Thoracic aorta (tissue), 2 donors: ENCODE results near the gene FOSL2. TPM values are rescaled to one million over a fixed set of nuclear protein-coding genes. Genes with fewer than 3 reads are reported as not detected.

ENCODE experiments used
- ATAC-seq: fragments of 150-250 bp; one replicate; pipeline ENCODE4 v1.8.0; 2017; ENCODE audit warnings: low read depth; ENCODE audit not compliant: insufficient number of reproducible peaks, low FRiP score
- DNase-seq: peaks from one replicate; pipeline ENCODE4 v3.0.0-alpha.2; 2020; ENCODE audit warnings: low spot score
- H3K27ac ChIP-seq, 2 donors: fragments of 200-600 bp; sonication (generic); 1 replicate in 1 of 2; 2 replicates in 1 of 2; pipeline ENCODE4 v1.5.1; 2016; ENCODE audit warnings: mild to moderate bottlenecking in 2 of 2, moderate library complexity in 2 of 2
- H3K27me3 ChIP-seq: fragments of 200-600 bp; sonication (generic); replicated peaks from 2 replicates; pipeline ENCODE4 v1.6.0; 2016; ENCODE audit warnings: mild to moderate bottlenecking; ENCODE audit not compliant: insufficient read depth
- H3K36me3 ChIP-seq: fragments of 200-600 bp; sonication (generic); one replicate; pipeline ENCODE4 v1.5.1; 2016
- H3K4me1 ChIP-seq, 2 donors: fragments of 200-600 bp; sonication (generic); 1 replicate in 1 of 2; 2 replicates in 1 of 2; pipeline versions ENCODE4 v1.5.1 to v1.6.0; 2016; ENCODE audit warnings: low read depth in 2 of 2, mild to moderate bottlenecking in 1 of 2; ENCODE audit not compliant: control insufficient read depth in 1 of 2
- H3K4me3 ChIP-seq: fragments of 200-600 bp; sonication (generic); 2 replicates; pipeline ENCODE4 v1.5.1; 2016; ENCODE audit warnings: mild to moderate bottlenecking
- H3K9me3 ChIP-seq: fragments of 200-600 bp; sonication (generic); 2 replicates; pipeline ENCODE4 v1.5.1; 2016
- CTCF ChIP-seq: fragments of 200-600 bp; sonication (generic); IDR thresholded peaks from one replicate; pipeline ENCODE4 v1.5.1; 2019; ENCODE audit warnings: antibody characterized with exemption
- total RNA-seq, 2 donors: library from RNA; depleted of rRNA; stranded (reverse); fragments of >200 nt; gene quantifications; one replicate each; pipeline versions ENCODE4 v1.1.0 to v1.2.3, GENCODE V29; 2016

The FOSL2 gene
- total RNA-seq, 2 donors from 2014 or later, result 188 to 311 TPM

- no peak for ATAC-seq
- H3K4me3 ChIP-seq, result no peak overlapping the region
- peaks cover 5 to 10% of the 10 kb centered on the region in 2 donors for H3K4me1 ChIP-seq
- no peak for DNase-seq
- no peaks in the 10 kb centered on the region for H3K27me3 ChIP-seq
- H3K9me3 ChIP-seq, result no peaks in the 10 kb centered on the region
- TF ChIP-seq CTCF, result no peak
- H3K27ac ChIP-seq, result peak overlapping the region in 1 of 2 donors; percentile 41
- H3K36me3 ChIP-seq, result no peaks in the 10 kb centered on the region
Measured at GRCh38 chr2:28387082-28387960, 5.3 kb upstream of the FOSL2 start.

DNA sequence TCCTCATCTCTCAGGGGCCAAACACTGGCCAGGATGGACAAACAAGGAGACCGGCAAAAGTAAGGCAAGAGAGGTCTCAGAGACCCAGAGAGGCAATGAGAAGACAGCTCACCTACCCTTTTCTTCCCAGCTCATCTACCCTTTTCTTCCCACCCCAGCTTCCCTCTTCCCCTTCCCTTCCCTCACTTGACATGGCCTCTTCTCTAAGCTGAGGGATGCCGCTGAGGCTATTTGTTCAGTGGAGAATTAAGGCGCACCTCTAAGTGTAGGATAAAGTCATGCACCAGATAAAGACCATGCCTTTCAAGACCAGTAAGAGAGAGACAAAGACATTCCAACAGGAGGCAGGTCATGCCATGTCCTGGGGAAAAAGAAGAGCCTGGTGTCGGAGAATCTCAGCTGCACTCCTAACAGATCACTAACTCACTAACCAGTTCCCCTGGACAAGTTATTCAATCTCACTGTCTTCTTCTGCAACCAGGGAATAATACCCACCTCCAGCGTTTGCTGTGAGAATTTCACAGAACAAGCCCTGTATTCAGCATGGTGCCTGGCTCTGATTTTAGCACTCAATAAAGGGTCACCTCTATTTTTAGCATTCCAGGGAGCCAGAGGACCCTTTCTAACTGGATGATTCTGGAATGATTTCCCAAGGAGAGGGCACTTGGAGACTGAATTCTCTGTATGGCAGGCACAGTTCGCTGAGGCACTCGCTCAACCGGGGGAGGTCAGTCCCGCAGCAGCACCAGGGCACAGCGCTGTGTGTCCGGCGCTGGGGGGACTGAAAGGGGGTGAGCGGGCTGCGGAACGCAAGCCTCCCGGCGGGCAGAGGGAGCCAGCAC, 3.0 kb upstream of the FOSL2 start:
- peak overlapping the region; percentile 97 for H3K4me3 ChIP-seq
- no peak for TF ChIP-seq CTCF
- no peaks in the 10 kb centered on the region for H3K36me3 ChIP-seq
- DNase-seq, result no peak
- no peaks in the 10 kb centered on the region for H3K9me3 ChIP-seq
- peaks cover 5 to 10% of the 10 kb centered on the region in 2 donors for H3K4me1 ChIP-seq
- no peak for ATAC-seq
- H3K27ac ChIP-seq, result peak overlapping the region; percentile 99
- no peaks in the 10 kb centered on the region for H3K27me3 ChIP-seq

GRCh38 chr2:28390241-28390745, 2.4 kb upstream of the FOSL2 start:
- TF ChIP-seq CTCF, result peak; percentile 28
- H3K4me1 ChIP-seq, result peaks cover 5 to 10% of the 10 kb centered on the region in 2 donors
- no peaks in the 10 kb centered on the region for H3K27me3 ChIP-seq
- H3K36me3 ChIP-seq, result no peaks in the 10 kb centered on the region
- peak overlapping the region; percentile 97 for H3K4me3 ChIP-seq
- H3K9me3 ChIP-seq, result no peaks in the 10 kb centered on the region
- H3K27ac ChIP-seq, result peak overlapping the region; percentile 99
- DNase-seq, result peak; percentile 84
- ATAC-seq, result peak; percentile 7

DNA sequence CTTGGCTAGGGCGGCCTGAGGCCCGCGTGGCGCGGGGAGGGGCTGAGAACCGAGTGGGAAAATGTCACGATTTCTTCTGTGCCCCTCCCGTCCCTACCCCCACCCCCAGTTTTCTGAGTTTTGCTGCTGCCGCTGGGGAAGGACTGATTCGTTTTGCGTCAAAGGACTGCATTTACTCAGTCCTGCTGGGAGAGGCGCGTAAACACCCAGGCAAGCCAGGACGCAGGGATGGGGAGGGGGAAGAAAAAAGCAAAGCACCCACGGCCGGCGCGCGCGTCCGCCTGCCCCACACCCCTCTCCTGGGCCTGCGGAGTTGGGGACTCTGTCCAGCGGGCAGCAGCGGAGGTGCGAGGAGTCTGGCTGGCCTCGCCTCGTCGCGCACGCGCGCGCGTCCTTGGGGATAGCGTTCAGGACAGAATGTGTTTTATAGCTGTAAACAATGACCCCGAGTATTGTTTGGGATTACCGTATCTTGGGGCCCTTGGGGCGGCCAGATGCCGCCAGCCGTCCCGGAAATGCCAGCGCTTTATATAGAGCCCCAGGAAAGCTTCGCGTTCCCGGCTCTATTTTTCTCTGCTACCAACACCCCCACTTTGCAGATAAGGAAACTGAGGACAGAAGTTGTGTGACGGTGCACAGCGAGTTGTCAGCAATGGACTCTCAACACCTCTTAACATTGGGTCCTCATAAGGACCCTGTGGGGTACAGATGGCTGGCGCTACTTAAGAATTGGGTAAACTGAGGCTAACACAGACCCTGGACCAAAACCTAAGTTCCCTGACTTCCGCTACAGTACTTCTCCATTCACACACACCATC, 1.7 kb upstream of the FOSL2 start:
- no peak for DNase-seq
- ATAC-seq, result no peak
- H3K27me3 ChIP-seq, result no peaks in the 10 kb centered on the region
- peaks cover 5 to 10% of the 10 kb centered on the region in 2 donors for H3K4me1 ChIP-seq
- peak overlapping the region; percentile 97 for H3K4me3 ChIP-seq
- H3K27ac ChIP-seq, result peak overlapping the region; percentile 99
- no peaks in the 10 kb centered on the region for H3K36me3 ChIP-seq
- no peaks in the 10 kb centered on the region for H3K9me3 ChIP-seq
- TF ChIP-seq CTCF, result peak; percentile 6
